Smooth muscle cell (in vitro differentiated cells): ENCODE data around the gene DCST2. TPM values are rescaled to one million over a fixed set of nuclear protein-coding genes. Genes with fewer than 3 reads are reported as not detected.

Experiments
- DNase-seq: peaks from one replicate; lab custom pipeline; 2025; ENCODE audit not compliant: unreplicated experiment; lab: John Stamatoyannopoulos, UW
- H2AFZ ChIP-seq: fragments of 200-600 bp; sonication (generic); 2 replicates; pipeline ENCODE4 v1.6.0; 2016; ENCODE audit warnings: antibody characterized with exemption, low read depth, mild to moderate bottlenecking
- H3F3A ChIP-seq: fragments of 200-600 bp; sonication (generic); 2 replicates; pipeline ENCODE4 v1.6.0; 2017; ENCODE audit warnings: antibody characterized with exemption, low read depth
- H3K27ac ChIP-seq: fragments of 200-600 bp; sonication (generic); 2 replicates; pipeline ENCODE4 v1.5.1; 2016; ENCODE audit warnings: low read depth, mild to moderate bottlenecking
- H3K27me3 ChIP-seq: fragments of 200-600 bp; sonication (generic); 2 replicates; pipeline ENCODE4 v1.6.1; 2016; ENCODE audit warnings: low read depth, mild to moderate bottlenecking
- H3K36me3 ChIP-seq: fragments of 200-600 bp; sonication (generic); 2 replicates; pipeline ENCODE4 v1.5.1; 2016; ENCODE audit warnings: low read depth
- H3K4me1 ChIP-seq: fragments of 200-600 bp; sonication (generic); 2 replicates; pipeline ENCODE4 v1.5.1; 2016; ENCODE audit warnings: low read depth
- H3K4me2 ChIP-seq: fragments of 200-600 bp; sonication (generic); 2 replicates; pipeline ENCODE4 v1.6.0; 2016; ENCODE audit warnings: mild to moderate bottlenecking
- H3K4me3 ChIP-seq: fragments of 200-600 bp; sonication (generic); 2 replicates; pipeline ENCODE4 v1.5.1; 2016; ENCODE audit warnings: mild to moderate bottlenecking
- H3K79me2 ChIP-seq: fragments of 200-600 bp; sonication (generic); 2 replicates; pipeline ENCODE4 v1.6.0; 2016; ENCODE audit warnings: low read depth, mild to moderate bottlenecking
- H3K9ac ChIP-seq: fragments of 200-600 bp; sonication (generic); 2 replicates; pipeline ENCODE4 v1.6.0; 2016; ENCODE audit warnings: low read depth
- H3K9me3 ChIP-seq: fragments of 200-600 bp; sonication (generic); replicated peaks from 2 replicates; pipeline ENCODE4 v1.5.1; 2016; ENCODE audit warnings: low read depth
- H4K20me1 ChIP-seq: fragments of 200-600 bp; sonication (generic); 2 replicates; pipeline ENCODE4 v1.6.0; 2016; ENCODE audit warnings: low read depth
- WGBS: methylation state at CpG from one replicate; pipeline ENCODE4 v1.1.7; 2016; ENCODE audit warnings: low lambda C conversion rate; 5-methylcytosine and 5-hydroxymethylcytosine counted together
- polyA plus RNA-seq: library from polyadenylated mRNA; unstranded; fragments of >200 nt; fragmentation: Nextera tagmentation; extraction: Ambion mirVana; gene quantifications from 2 replicates; pipeline ENCODE4 v1.2.1, GENCODE V29; 2016
- total RNA-seq: library from RNA; depleted of rRNA; stranded (reverse); fragments of >200 nt; gene quantifications from 2 replicates; pipeline ENCODE4 v1.2.3, GENCODE V29; 2014
- TF ChIP-seq, protein P1 (sequence below): fragments of 200-600 bp; sonication (generic); IDR thresholded peaks from 2 replicates; pipeline ENCODE4 v1.5.1; 2017; ENCODE audit warnings: borderline replicate concordance, mild to moderate bottlenecking, antibody characterized with exemption; ENCODE audit not compliant: insufficient read depth, poor library complexity, severe bottlenecking

Gene DCST2
- total and polyA plus RNA-seq, 2 experiments from 2014 or later, result 1.3 TPM; not detected in 1

GRCh38 chr1:154974102-154974807, 59.3 kb downstream of the DCST2 start, which contains the start of gene CKS1B:
TSS of gene CKS1B (plus strand) at chr1:154974681. CDS start at chr1:154974746, 65 bp downstream.
- Histone ChIP-seq H3K4me1 (peaks cover 46% of the 10 kb centered on the region), H3K27ac (peak within 1 kb of the TSS; percentile 98), H3K4me3 (peak within 1 kb of the TSS; percentile 55), H3K4me2 (peak within 1 kb of the TSS; percentile 94), H4K20me1 (peaks cover 5% of the 10 kb centered on the region), H3F3A (peaks cover 33% of the 10 kb centered on the region), H3K79me2 (peaks cover 42% of the 10 kb centered on the region), H2AFZ (peak within 1 kb of the TSS; percentile 52), H3K27me3 (no peaks in the 10 kb centered on the region), H3K9ac (peak within 1 kb of the TSS; percentile 95), H3K9me3 (no peaks in the 10 kb centered on the region), H3K36me3 (no peaks in the 10 kb centered on the region)
- TF ChIP-seq, protein P1, sequence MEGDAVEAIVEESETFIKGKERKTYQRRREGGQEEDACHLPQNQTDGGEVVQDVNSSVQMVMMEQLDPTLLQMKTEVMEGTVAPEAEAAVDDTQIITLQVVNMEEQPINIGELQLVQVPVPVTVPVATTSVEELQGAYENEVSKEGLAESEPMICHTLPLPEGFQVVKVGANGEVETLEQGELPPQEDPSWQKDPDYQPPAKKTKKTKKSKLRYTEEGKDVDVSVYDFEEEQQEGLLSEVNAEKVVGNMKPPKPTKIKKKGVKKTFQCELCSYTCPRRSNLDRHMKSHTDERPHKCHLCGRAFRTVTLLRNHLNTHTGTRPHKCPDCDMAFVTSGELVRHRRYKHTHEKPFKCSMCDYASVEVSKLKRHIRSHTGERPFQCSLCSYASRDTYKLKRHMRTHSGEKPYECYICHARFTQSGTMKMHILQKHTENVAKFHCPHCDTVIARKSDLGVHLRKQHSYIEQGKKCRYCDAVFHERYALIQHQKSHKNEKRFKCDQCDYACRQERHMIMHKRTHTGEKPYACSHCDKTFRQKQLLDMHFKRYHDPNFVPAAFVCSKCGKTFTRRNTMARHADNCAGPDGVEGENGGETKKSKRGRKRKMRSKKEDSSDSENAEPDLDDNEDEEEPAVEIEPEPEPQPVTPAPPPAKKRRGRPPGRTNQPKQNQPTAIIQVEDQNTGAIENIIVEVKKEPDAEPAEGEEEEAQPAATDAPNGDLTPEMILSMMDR, result no peak
- peak; percentile 99 for DNase-seq
- 2% methylated on average over 45 of the region's 47 CpGs for WGBS

DNA sequence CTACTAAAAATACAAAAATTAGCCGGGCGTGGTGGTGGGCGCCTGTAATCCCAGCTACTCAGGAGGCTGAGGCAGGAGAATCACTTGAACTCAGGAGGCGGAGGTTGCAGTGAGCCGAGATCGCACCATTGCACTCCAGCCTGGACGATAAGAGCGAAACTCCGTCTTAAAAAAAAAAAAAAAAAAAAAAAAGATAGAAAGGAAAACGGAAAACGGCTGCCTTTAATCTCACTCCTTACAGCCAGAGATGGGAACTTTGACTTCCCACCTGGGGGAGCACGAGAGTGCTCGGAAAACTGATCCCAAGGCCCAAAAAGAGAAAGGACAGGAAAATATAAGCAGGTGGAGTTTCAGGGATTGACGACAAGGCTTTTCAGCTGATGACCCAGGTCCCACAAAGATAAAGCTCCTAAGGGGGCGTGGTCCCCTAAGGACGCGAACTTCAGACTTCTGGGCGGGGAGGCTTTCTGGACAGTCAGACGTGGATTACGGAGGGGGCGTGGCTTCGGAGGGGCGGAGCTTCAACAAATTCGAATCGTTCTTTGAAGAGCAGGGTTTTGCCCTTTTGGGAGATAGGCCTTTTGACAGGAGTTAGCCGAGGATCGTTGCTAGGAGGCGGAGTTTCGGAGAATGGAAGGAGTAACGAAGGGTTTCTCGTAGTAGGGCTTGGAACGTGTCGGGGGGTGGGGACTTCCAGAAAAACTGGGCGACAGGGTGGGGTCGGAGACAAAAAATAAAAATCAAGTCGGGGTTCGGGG, 60.1 kb downstream of the DCST2 start:
- Histone ChIP-seq H3K79me2 (peaks cover 49% of the 10 kb centered on the region), H3K4me2 (peak overlapping the region; percentile 94), H3K36me3 (no peaks in the 10 kb centered on the region), H3F3A (peaks cover 33% of the 10 kb centered on the region), H4K20me1 (peaks cover 12% of the 10 kb centered on the region), H3K27ac (peak overlapping the region; percentile 98), H3K4me3 (peak overlapping the region; percentile 55), H3K27me3 (no peaks in the 10 kb centered on the region), H2AFZ (no peak overlapping the region), H3K9me3 (no peaks in the 10 kb centered on the region), H3K9ac (peak overlapping the region; percentile 95), H3K4me1 (peaks cover 53% of the 10 kb centered on the region)
- TF ChIP-seq, protein P1, result peak; percentile 0
- WGBS, result 2% methylated on average over 37 of the region's 37 CpGs
- peak; percentile 87 for DNase-seq

DNA sequence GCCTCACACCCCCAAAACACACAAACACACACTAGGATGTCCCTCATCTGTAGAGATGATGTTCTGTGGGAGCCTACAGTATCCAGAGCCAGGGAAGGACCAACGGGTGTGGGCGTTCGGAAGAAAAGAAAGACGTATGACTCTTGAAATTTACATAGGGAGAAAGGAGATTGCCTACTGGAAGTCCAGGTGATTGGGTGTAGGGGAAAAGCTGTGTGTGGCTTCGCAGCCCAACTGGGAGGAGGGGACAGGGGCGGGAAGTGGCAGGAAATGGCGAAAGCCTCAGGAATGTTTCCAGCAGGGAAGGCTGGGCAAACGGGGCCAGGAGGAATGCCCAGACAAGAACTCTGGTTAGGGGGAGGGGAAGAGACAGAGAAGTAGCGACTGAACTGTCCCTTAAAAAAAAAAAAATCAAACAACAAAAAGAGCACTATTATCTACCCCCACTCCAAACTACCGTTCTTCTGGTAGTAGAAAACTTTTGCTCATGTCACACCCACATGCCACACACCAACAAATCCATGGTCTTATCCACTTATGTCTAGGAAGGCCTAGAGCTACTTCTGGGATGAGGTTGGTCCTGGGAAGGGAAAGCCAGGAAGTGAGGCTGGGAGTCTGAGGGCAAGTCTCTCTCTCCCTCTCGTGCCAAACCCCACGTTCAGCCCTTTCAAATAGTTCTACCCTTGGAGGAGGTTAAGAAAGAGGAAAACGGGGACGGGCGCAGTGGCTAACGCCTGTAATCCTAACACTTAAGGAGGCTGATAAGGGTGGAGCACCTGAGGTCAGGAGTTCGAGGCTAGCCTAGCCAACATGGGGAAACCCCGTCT, 60.9 kb downstream of the DCST2 start:
- Histone ChIP-seq H3K9me3 (no peaks in the 10 kb centered on the region), H3K27me3 (no peaks in the 10 kb centered on the region), H3K4me1 (peaks cover 54% of the 10 kb centered on the region), H3F3A (peaks cover 33% of the 10 kb centered on the region), H3K27ac (peak overlapping the region; percentile 98), H3K36me3 (no peaks in the 10 kb centered on the region), H3K9ac (peak overlapping the region; percentile 95), H2AFZ (no peak overlapping the region), H3K79me2 (peaks cover 49% of the 10 kb centered on the region), H3K4me3 (peak overlapping the region; percentile 55), H3K4me2 (peak overlapping the region; percentile 94), H4K20me1 (peaks cover 20% of the 10 kb centered on the region)
- TF ChIP-seq, protein P1, result no peak
- DNase-seq, result peak; percentile 39
- WGBS, result 2% methylated on average over 16 of the region's 18 CpGs
